Measurements from ENCODE around the gene RSPH1. TPM values are rescaled to one million over a fixed set of nuclear protein-coding genes. Genes with fewer than 3 reads are reported as not detected.

The RSPH1 gene
- total RNA-seq, 1 experiment from 2014 or later: 0.31 TPM

DNA sequence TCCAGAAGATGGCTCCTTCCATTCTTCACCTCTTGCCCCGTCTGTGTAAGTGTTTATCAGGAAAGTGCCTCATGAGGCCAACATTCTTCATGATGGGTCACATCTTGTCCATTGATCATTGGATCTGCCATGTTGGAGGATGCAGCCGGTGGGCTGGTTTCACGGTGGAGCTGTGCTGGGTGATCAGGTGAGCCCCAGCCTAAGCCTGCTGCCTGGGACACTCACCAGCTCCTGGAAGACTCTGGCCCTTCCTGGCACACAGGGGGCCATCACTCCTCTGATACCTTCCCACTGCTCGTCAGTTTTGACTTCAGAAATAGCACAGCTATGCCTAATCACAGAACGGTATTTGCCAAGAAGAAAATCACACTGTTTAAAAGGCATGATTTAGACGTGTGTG is 54.1 kb downstream of the RSPH1 start:
- Histone ChIP-seq H3T11ph (ENCODE audit: low read length) (no peak overlapping the region), H3K79me2 (ENCODE audit: insufficient read depth, low read length) (no peaks in the 10 kb centered on the region), H3K4me1 (ENCODE audit: insufficient read depth, low read length) (no peaks in the 10 kb centered on the region), H2BK15ac (ENCODE audit: low read depth, low read length) (no peak overlapping the region), H3K23me2 (ENCODE audit: insufficient read length, low read depth, low read length, poor library complexity, severe bottlenecking) (no peaks in the 10 kb centered on the region), H3K9ac (ENCODE audit: extremely low read depth, insufficient read length, low read length) (no peak overlapping the region), H4K20me1 (ENCODE audit: control insufficient read depth, insufficient read depth, insufficient read length) (peaks cover 3% of the 10 kb centered on the region), H3K18ac (ENCODE audit: insufficient read length, low read depth, low read length) (no peak overlapping the region), H3K27ac (ENCODE audit: insufficient read length, low read depth, low read length) (no peak overlapping the region), H4K8ac (replicated peaks; ENCODE audit: insufficient read length, low read depth, low read length) (no peak overlapping the region), H2AK5ac (ENCODE audit: insufficient read length, low read length) (no peak overlapping the region), H3K79me1 (ENCODE audit: insufficient read depth, low read depth, low read length, poor library complexity, severe bottlenecking) (no peaks in the 10 kb centered on the region), H2BK12ac (ENCODE audit: insufficient read length, low read depth, low read length) (no peak overlapping the region), H3K56ac (ENCODE audit: insufficient read length, low read depth, low read length) (no peak overlapping the region), H3K9me3 (ENCODE audit: control insufficient read depth, low read depth, low read length) (no peaks in the 10 kb centered on the region), H3K27me3 (ENCODE audit: insufficient read depth, low read length) (no peaks in the 10 kb centered on the region), H2AFZ (ENCODE audit: low read length) (no peak overlapping the region), H2BK5ac (ENCODE audit: insufficient read length, low read length) (no peak overlapping the region), H3K14ac (ENCODE audit: insufficient read depth, low read length) (no peak overlapping the region; the same call in 1 of the 2 replicates), H4K91ac (ENCODE audit: insufficient read length, low read depth, low read length) (no peak overlapping the region), H3K4ac (ENCODE audit: low read depth, low read length) (no peak overlapping the region), H4K5ac (ENCODE audit: insufficient read length, low read depth, low read length) (no peak overlapping the region), H2BK20ac (ENCODE audit: low read depth, low read length, poor library complexity, severe bottlenecking) (no peak overlapping the region), H3K23ac (ENCODE audit: insufficient read length, low read depth, low read length) (no peak overlapping the region), H3K4me2 (ENCODE audit: insufficient read depth, insufficient read length, low read length) (no peak overlapping the region), H2BK120ac (ENCODE audit: low read depth, low read length, poor library complexity, severe bottlenecking) (no peak overlapping the region)
- H3K27me3 Mint-ChIP-seq (ENCODE audit: low read depth): peaks cover 30% of the 10 kb centered on the region
- H3K9me3 Mint-ChIP-seq: peaks cover 0 to 5% of the 10 kb centered on the region in 2 experiments; a peak in 3 of 5 replicates
- WGBS (ENCODE audit: extremely low coverage, insufficient read length, low lambda C conversion rate): no CpG with 5 or more reads among the region's 6 CpGs
- H3K27ac Mint-ChIP-seq: no peak overlapping the region
- DNase-seq: no peak
- no peak overlapping the region for H3K4me3 Mint-ChIP-seq
- TF ChIP-seq, protein P1, sequence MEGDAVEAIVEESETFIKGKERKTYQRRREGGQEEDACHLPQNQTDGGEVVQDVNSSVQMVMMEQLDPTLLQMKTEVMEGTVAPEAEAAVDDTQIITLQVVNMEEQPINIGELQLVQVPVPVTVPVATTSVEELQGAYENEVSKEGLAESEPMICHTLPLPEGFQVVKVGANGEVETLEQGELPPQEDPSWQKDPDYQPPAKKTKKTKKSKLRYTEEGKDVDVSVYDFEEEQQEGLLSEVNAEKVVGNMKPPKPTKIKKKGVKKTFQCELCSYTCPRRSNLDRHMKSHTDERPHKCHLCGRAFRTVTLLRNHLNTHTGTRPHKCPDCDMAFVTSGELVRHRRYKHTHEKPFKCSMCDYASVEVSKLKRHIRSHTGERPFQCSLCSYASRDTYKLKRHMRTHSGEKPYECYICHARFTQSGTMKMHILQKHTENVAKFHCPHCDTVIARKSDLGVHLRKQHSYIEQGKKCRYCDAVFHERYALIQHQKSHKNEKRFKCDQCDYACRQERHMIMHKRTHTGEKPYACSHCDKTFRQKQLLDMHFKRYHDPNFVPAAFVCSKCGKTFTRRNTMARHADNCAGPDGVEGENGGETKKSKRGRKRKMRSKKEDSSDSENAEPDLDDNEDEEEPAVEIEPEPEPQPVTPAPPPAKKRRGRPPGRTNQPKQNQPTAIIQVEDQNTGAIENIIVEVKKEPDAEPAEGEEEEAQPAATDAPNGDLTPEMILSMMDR (conservative IDR thresholded peaks at IDR 0.05): no peak
- peaks cover 0 to 6% of the 10 kb centered on the region in 2 experiments; a peak in 1 of 4 replicates for H3K4me1 Mint-ChIP-seq
- no peaks in the 10 kb centered on the region for H3K36me3 Mint-ChIP-seq (ENCODE audit: insufficient read depth in 1 of 3, low read depth in 3 of 3)

Measured in H9 (cell line).